Testis (tissue), 2 donors: ENCODE data around the gene BRINP2.

Experiments used
- CTCF ChIP-seq, 3 experiments: fragments of 450-650 bp in 2 of 3; fragments of 200-600 bp in 1 of 3; sonication (generic) in 1 of 3; IDR thresholded peaks; one replicate each; pipeline ENCODE4 v1.5.1; 2016 to 2019; ENCODE audit warnings: antibody characterized with exemption in 3 of 3, mild to moderate bottlenecking in 2 of 3, moderate library complexity in 1 of 3
- POLR2A ChIP-seq: fragments of 450-650 bp; IDR thresholded peaks from one replicate; pipeline ENCODE4 v1.6.1; 2017; ENCODE audit warnings: antibody characterized with exemption, mild to moderate bottlenecking, moderate library complexity

- TF ChIP-seq CTCF (IDR thresholded peaks at IDR 0.05) (no peak), POLR2A (no peak)
Measured at GRCh38 chr1:177230228-177231016, 59.7 kb downstream of the BRINP2 start.
